Caco-2 (cell line): ENCODE results near the gene MPI. TPM values are rescaled to one million over a fixed set of nuclear protein-coding genes. Genes with fewer than 3 reads are reported as not detected.

ENCODE experiments used
- BruUV-seq: library from RNA; stranded (reverse); fragments of 400-500 nt; replicated peaks from 2 replicates; lab custom pipeline; 2021; lab: Mats Ljungman, UMichigan
- CTCF ChIA-PET: fragments of 300-600 bp; sonication (Branson Sonifier 250); formaldehyde crosslinking; loops from one replicate; lab custom pipeline; 2022; ENCODE audit warnings: antibody characterized with exemption; lab: Charles Lee
- POLR2A ChIA-PET: fragments of 300-600 bp; sonication (Branson Sonifier 250); formaldehyde crosslinking; loops from one replicate; lab custom pipeline; 2022; ENCODE audit warnings: antibody characterized with exemption; lab: Charles Lee
- DNase-seq, 2 experiments: peaks; one replicate each; pipeline versions ENCODE4 v3.0.0 to v3.0.0-alpha.2; 2020 to 2022
- H3K27me3 ChIP-seq: replicated peaks from 2 replicates; pipeline ENCODE4 v1.6.0; 2011; ENCODE audit warnings: low read length; ENCODE audit not compliant: control insufficient read depth, insufficient read depth
- H3K36me3 ChIP-seq: 2 replicates; pipeline ENCODE4 v1.5.1; 2011; ENCODE audit warnings: low read length; ENCODE audit not compliant: control insufficient read depth, insufficient read depth
- H3K4me1 ChIP-seq: fragments of 250-450 bp; sonication (Bioruptor Pico); 2 replicates; pipeline ENCODE4 v1.5.1; 2020; ENCODE audit warnings: mild to moderate bottlenecking
- H3K4me3 ChIP-seq: 2 replicates; pipeline ENCODE4 v1.5.1; 2011; ENCODE audit warnings: low read depth, mild to moderate bottlenecking, control low read depth, low read length
- H3K9me3 ChIP-seq: fragments of 250-450 bp; sonication (Bioruptor Pico); 2 replicates; pipeline ENCODE4 v1.5.1; 2020; ENCODE audit warnings: mild to moderate bottlenecking, moderate library complexity
- H3K27ac Mint-ChIP-seq: one replicate; pipeline ENCODE4 v1.8.0; 2022; ENCODE audit warnings: mixed read lengths; ENCODE audit not compliant: unreplicated experiment
- H3K27me3 Mint-ChIP-seq: one replicate; pipeline ENCODE4 v1.8.0; 2022; ENCODE audit warnings: mixed read lengths; ENCODE audit not compliant: insufficient read depth, unreplicated experiment
- H3K36me3 Mint-ChIP-seq: one replicate; pipeline ENCODE4 v1.8.0; 2022; ENCODE audit warnings: mild to moderate bottlenecking, mixed read lengths; ENCODE audit not compliant: insufficient read depth, unreplicated experiment
- H3K4me1 Mint-ChIP-seq: one replicate; pipeline ENCODE4 v1.8.0; 2022; ENCODE audit warnings: low read depth, mixed read lengths; ENCODE audit not compliant: unreplicated experiment
- H3K4me3 Mint-ChIP-seq: one replicate; pipeline ENCODE4 v1.8.0; 2022; ENCODE audit warnings: mild to moderate bottlenecking, moderate library complexity, mixed read lengths; ENCODE audit not compliant: unreplicated experiment
- H3K9me3 Mint-ChIP-seq: one replicate; pipeline ENCODE4 v1.8.0; 2022; ENCODE audit warnings: mixed read lengths; ENCODE audit not compliant: unreplicated experiment
- intact Hi-C: fragments of 100-400 bp; cut with micrococcal nuclease; formaldehyde crosslinking; loops from one replicate; pipeline ENCODE4 v1.10.0; 2022; ENCODE audit not compliant: unreplicated experiment
- total RNA-seq: library from RNA; stranded (reverse); gene quantifications from 2 replicates; pipeline ENCODE4 v1.2.3, GENCODE V29; 2022
- TF ChIP-seq, protein P1 (sequence below), 2 experiments: fragments of 200-600 bp in 1 of 2; IDR thresholded peaks; 1 replicate in 1 of 2; 2 replicates in 1 of 2; pipeline versions ENCODE4 v1.5.1 to v1.8.0; 2011 to 2022; ENCODE audit warnings: antibody characterized with exemption in 1 of 2, control low read depth in 1 of 2, inconsistent platforms in 1 of 2, low read depth in 1 of 2, low read length in 1 of 2, mild to moderate bottlenecking in 1 of 2, moderate library complexity in 1 of 2; ENCODE audit not compliant: insufficient read depth in 1 of 2, severe bottlenecking in 1 of 2, unreplicated experiment in 1 of 2

The MPI gene
- total RNA-seq, 1 experiment from 2014 or later = 29.1 TPM

DNA sequence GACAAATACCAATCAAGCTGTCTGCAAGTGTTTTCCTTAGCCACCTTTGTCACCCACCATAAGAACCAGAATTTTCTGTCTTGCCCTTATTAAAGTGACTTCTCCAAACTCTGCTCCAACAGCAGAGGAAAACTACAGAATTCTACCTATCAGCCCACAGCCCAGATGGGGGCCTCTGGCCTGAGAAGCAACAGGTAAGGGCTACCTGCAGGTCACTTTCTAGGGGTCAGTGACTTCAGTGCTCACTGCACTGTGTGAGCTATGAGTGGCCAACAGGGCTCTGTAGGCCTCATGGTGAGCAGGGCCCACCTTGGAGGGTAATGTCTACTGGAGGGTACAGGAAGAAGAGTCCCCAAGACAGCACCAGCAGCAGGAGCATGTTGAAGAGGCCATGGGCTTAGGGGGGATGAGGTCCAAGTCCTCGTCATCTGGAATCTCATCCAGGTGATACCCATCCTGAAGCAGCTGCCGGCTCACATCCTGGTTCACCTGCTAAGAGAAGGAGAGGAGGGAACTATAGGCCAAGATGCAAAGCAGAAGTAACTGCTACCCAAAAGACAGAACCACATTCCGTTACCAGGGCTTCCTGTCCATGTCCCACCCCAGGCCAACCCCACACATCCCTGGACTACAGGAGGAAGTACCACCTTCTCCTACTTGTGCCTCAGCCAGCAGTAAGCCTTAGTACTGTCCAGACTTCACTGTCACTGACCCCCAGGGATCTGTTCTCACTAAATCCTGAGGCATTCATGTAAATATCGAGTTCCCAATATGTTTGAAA lies 12.6 kb downstream of the MPI start:
- no peak overlapping the region for H3K4me3 Mint-ChIP-seq
- intact Hi-C loops = no loop called here
- Histone ChIP-seq H3K4me3 (no peak overlapping the region), H3K36me3 (peaks cover 5% of the 10 kb centered on the region), H3K9me3 (no peaks in the 10 kb centered on the region), H3K27me3 (no peaks in the 10 kb centered on the region), H3K4me1 (peaks cover 4% of the 10 kb centered on the region; the same call in 1 of the 2 replicates)
- BruUV-seq = no TSS peak
- POLR2A ChIA-PET = interaction anchor here (0.6 to 1.2 kb wide), 4 partner anchors 13 to 301 kb away, joined by 3 to 13 read pairs (median 4); partner anchors contain the start of gene MPI
- TF ChIP-seq, protein P1, sequence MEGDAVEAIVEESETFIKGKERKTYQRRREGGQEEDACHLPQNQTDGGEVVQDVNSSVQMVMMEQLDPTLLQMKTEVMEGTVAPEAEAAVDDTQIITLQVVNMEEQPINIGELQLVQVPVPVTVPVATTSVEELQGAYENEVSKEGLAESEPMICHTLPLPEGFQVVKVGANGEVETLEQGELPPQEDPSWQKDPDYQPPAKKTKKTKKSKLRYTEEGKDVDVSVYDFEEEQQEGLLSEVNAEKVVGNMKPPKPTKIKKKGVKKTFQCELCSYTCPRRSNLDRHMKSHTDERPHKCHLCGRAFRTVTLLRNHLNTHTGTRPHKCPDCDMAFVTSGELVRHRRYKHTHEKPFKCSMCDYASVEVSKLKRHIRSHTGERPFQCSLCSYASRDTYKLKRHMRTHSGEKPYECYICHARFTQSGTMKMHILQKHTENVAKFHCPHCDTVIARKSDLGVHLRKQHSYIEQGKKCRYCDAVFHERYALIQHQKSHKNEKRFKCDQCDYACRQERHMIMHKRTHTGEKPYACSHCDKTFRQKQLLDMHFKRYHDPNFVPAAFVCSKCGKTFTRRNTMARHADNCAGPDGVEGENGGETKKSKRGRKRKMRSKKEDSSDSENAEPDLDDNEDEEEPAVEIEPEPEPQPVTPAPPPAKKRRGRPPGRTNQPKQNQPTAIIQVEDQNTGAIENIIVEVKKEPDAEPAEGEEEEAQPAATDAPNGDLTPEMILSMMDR (IDR thresholded peaks at IDR 0.05; ENCODE audit: insufficient read depth in 1 of 2, low read depth in 1 of 2, low read length in 1 of 2, severe bottlenecking in 1 of 2, unreplicated experiment in 1 of 2) = no peak
- no peak overlapping the region for H3K27ac Mint-ChIP-seq
- DNase-seq = no peak
- no peaks in the 10 kb centered on the region for H3K9me3 Mint-ChIP-seq
- H3K4me1 Mint-ChIP-seq = no peaks in the 10 kb centered on the region
- H3K27me3 Mint-ChIP-seq = no peaks in the 10 kb centered on the region
- CTCF ChIA-PET = interaction anchor here (0.5 to 2.0 kb wide), 23 partner anchors 8 to 131 kb away, joined by 3 to 22 read pairs (median 5); partner anchors contain the start of genes COX5A, MPI, RPP25 and SCAMP2
- peaks cover 88% of the 10 kb centered on the region for H3K36me3 Mint-ChIP-seq

DNA sequence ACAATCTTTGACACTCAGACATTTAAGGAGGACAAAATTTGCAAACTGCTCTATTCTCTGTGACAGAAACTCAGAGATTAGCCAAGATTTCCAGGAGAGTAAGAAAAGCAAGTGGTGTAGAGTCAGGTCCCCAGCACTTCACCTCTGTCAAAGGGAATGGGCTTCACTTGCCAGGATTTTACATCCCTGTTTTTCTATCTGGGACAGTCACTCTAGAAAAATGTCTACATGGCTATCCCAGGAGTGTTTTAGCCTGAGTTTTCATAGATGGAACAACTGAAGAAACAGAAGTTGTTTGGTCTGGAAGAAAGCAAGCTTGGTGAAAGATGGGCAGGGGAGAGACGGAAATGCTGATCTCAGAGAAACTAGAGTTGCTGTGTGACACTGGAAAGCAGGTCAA lies 13.8 kb downstream of the MPI start:
- H3K4me1 Mint-ChIP-seq = no peaks in the 10 kb centered on the region
- POLR2A ChIA-PET = no interaction called here
- TF ChIP-seq, protein P1 (IDR thresholded peaks at IDR 0.05; ENCODE audit: insufficient read depth in 1 of 2, low read depth in 1 of 2, low read length in 1 of 2, severe bottlenecking in 1 of 2, unreplicated experiment in 1 of 2) = no peak
- no peak overlapping the region for H3K27ac Mint-ChIP-seq
- Histone ChIP-seq H3K4me3 (no peak overlapping the region), H3K36me3 (peaks cover 5% of the 10 kb centered on the region), H3K9me3 (no peaks in the 10 kb centered on the region), H3K27me3 (no peaks in the 10 kb centered on the region), H3K4me1 (peaks cover 4% of the 10 kb centered on the region; the same call in 1 of the 2 replicates)
- H3K36me3 Mint-ChIP-seq = peaks cover 77% of the 10 kb centered on the region
- no peaks in the 10 kb centered on the region for H3K9me3 Mint-ChIP-seq
- H3K4me3 Mint-ChIP-seq = no peak overlapping the region
- DNase-seq = no peak
- CTCF ChIA-PET = no interaction called here
- no TSS peak for BruUV-seq
- no peaks in the 10 kb centered on the region for H3K27me3 Mint-ChIP-seq
- intact Hi-C loops = no loop called here

GRCh38 chr15:74904190-74904805 lies 14.5 kb downstream of the MPI start:
- H3K27ac Mint-ChIP-seq = no peak overlapping the region
- no peaks in the 10 kb centered on the region for H3K9me3 Mint-ChIP-seq
- ChIA-PET CTCF (interaction anchor here (1.1 kb wide), 1 partner anchor 46 kb away, joined by 4 read pairs; no protein-coding TSS in a partner anchor), POLR2A (no interaction called here)
- Histone ChIP-seq H3K4me1 (peaks cover 4% of the 10 kb centered on the region; the same call in 1 of the 2 replicates), H3K27me3 (no peaks in the 10 kb centered on the region), H3K4me3 (no peak overlapping the region), H3K36me3 (peaks cover 5% of the 10 kb centered on the region), H3K9me3 (no peaks in the 10 kb centered on the region)
- no peak for DNase-seq
- no TSS peak for BruUV-seq
- no peaks in the 10 kb centered on the region for H3K4me1 Mint-ChIP-seq
- peaks cover 74% of the 10 kb centered on the region for H3K36me3 Mint-ChIP-seq
- peak overlapping the region; percentile 99 for H3K4me3 Mint-ChIP-seq
- H3K27me3 Mint-ChIP-seq = no peaks in the 10 kb centered on the region
- intact Hi-C loops = no loop called here
- TF ChIP-seq, protein P1 (IDR thresholded peaks at IDR 0.05; ENCODE audit: insufficient read depth in 1 of 2, low read depth in 1 of 2, low read length in 1 of 2, severe bottlenecking in 1 of 2, unreplicated experiment in 1 of 2) = no peak
